ENCODE measurements around the gene ANLN. TPM values are rescaled to one million over a fixed set of nuclear protein-coding genes. Genes with fewer than 3 reads are reported as not detected.

ANLN gene
- total RNA-seq, 1 donor from 2014 or later = 0.73 TPM

- ATAC-seq (ENCODE audit: low read depth) = no peak
- H3K36me3 Mint-ChIP-seq (ENCODE audit: low read depth) = no peaks in the 10 kb centered on the region
- ChIA-PET POLR2A (no interaction called here), CTCF (interaction anchor here (1.0 kb wide), 1 partner anchor 30 kb away, joined by 4 read pairs; no protein-coding TSS in a partner anchor)
- TF ChIP-seq, protein P1, sequence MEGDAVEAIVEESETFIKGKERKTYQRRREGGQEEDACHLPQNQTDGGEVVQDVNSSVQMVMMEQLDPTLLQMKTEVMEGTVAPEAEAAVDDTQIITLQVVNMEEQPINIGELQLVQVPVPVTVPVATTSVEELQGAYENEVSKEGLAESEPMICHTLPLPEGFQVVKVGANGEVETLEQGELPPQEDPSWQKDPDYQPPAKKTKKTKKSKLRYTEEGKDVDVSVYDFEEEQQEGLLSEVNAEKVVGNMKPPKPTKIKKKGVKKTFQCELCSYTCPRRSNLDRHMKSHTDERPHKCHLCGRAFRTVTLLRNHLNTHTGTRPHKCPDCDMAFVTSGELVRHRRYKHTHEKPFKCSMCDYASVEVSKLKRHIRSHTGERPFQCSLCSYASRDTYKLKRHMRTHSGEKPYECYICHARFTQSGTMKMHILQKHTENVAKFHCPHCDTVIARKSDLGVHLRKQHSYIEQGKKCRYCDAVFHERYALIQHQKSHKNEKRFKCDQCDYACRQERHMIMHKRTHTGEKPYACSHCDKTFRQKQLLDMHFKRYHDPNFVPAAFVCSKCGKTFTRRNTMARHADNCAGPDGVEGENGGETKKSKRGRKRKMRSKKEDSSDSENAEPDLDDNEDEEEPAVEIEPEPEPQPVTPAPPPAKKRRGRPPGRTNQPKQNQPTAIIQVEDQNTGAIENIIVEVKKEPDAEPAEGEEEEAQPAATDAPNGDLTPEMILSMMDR (IDR thresholded peaks at IDR 0.05) = no peak
- H3K4me1 Mint-ChIP-seq = no peaks in the 10 kb centered on the region
- intact Hi-C loops (cut with micrococcal nuclease) = no loop called here
- peaks cover 2% of the 10 kb centered on the region for H3K9me3 Mint-ChIP-seq
- peaks cover 9% of the 10 kb centered on the region for H3K27me3 Mint-ChIP-seq
- H3K27ac Mint-ChIP-seq = no peak overlapping the region
- no peak overlapping the region for H3K4me3 Mint-ChIP-seq
- DNase-seq = no peak
These were observed 41.4 kb upstream of the ANLN start for GRCh38 chr7:36348256-36348655.

- Mint-ChIP-seq H3K27ac (no peak overlapping the region), H3K9me3 (peaks cover 2% of the 10 kb centered on the region), H3K27me3 (peaks cover 9% of the 10 kb centered on the region), H3K36me3 (ENCODE audit: low read depth) (no peaks in the 10 kb centered on the region), H3K4me3 (no peak overlapping the region), H3K4me1 (no peaks in the 10 kb centered on the region)
- no peak for DNase-seq
- ATAC-seq (ENCODE audit: low read depth) = no peak
- ChIA-PET CTCF (interaction anchor here (1.0 kb wide), 1 partner anchor 30 kb away, joined by 4 read pairs; no protein-coding TSS in a partner anchor), POLR2A (no interaction called here)
- TF ChIP-seq, protein P1 (IDR thresholded peaks at IDR 0.05) = no peak
- intact Hi-C loops (cut with micrococcal nuclease) = no loop called here
These were observed 40.9 kb upstream of the ANLN start for GRCh38 chr7:36348771-36349170.

DNA sequence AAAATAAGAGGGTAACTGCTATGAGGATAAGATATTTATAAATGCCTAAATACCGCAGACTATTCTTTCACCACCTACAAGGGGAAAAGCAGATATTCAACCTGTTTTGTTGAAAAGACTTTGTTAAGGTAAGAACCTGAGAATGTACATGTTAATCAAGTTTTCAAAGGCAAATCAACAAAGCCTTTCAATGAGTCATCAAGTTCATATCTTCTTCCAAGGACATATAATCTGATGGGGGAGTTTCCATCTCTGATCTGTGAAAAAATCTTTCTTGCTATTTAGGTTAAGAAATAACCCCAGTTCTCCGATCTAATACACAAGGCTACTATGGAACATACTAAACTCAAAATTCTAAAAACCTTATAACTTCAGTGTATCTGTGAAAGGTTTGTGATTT is 40.0 kb upstream of the ANLN start:
- Mint-ChIP-seq H3K27ac (no peak overlapping the region), H3K4me1 (no peaks in the 10 kb centered on the region), H3K4me3 (no peak overlapping the region), H3K27me3 (peaks cover 9% of the 10 kb centered on the region), H3K9me3 (peaks cover 2% of the 10 kb centered on the region), H3K36me3 (ENCODE audit: low read depth) (no peaks in the 10 kb centered on the region)
- TF ChIP-seq, protein P1 (IDR thresholded peaks at IDR 0.05) = no peak
- DNase-seq (no peak), ATAC-seq (ENCODE audit: low read depth) (no peak)
- CTCF ChIA-PET = no interaction called here
- intact Hi-C loops (cut with micrococcal nuclease) = no loop called here
- POLR2A ChIA-PET = no interaction called here

DNA sequence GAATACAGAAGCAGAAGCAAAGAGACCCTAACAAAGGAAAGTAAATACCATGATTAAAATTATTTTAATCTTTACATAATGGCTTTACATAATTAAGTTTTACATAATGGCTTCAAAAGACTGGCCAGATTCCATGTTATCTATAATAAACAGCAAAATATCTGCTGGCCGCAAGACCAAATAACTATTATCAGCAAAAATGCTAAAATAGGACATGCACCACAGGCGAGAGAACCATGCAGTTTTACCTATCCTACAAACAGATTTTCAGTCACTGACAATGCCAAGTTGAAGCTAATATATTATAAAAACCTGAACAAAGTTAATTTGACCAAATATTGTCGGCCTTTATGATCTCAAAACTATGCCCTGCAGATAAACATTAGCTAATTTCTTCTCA is 34.2 kb upstream of the ANLN start:
- no peaks in the 10 kb centered on the region for H3K9me3 Mint-ChIP-seq
- DNase-seq (no peak), ATAC-seq (ENCODE audit: low read depth) (no peak)
- no peaks in the 10 kb centered on the region for H3K4me1 Mint-ChIP-seq
- no peaks in the 10 kb centered on the region for H3K36me3 Mint-ChIP-seq (ENCODE audit: low read depth)
- no peaks in the 10 kb centered on the region for H3K27me3 Mint-ChIP-seq
- H3K27ac Mint-ChIP-seq = no peak overlapping the region
- TF ChIP-seq, protein P1 (IDR thresholded peaks at IDR 0.05) = no peak
- intact Hi-C loops (cut with micrococcal nuclease) = no loop called here
- CTCF ChIA-PET = interaction anchor here (0.7 kb wide), 1 partner anchor 35 kb away, joined by 3 read pairs; no protein-coding TSS in a partner anchor
- POLR2A ChIA-PET = no interaction called here
- H3K4me3 Mint-ChIP-seq = no peak overlapping the region

DNA sequence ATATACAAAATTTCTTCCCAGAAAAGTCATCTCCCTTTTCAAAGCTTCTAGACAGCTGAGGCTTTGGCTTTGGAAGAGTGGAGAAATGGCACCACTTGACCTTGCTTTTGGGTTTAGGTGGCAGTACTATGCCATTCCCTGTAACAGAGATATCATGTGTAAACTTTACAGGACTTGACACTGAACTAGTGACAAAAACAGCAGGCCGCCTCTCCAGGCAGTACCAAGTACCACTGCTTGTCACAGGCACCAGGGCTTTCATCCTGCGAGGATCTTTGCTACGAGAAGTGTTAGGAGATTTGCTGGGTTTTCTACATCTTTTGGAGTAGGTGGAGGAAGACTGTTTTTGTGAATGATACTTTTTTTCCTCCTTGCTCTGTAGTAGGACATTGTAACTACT is 32.6 kb upstream of the ANLN start:
- POLR2A ChIA-PET = no interaction called here
- DNase-seq (no peak), ATAC-seq (ENCODE audit: low read depth) (no peak)
- TF ChIP-seq, protein P1 (IDR thresholded peaks at IDR 0.05) = no peak
- Mint-ChIP-seq H3K27me3 (no peaks in the 10 kb centered on the region), H3K27ac (no peak overlapping the region), H3K36me3 (ENCODE audit: low read depth) (no peaks in the 10 kb centered on the region), H3K4me1 (no peaks in the 10 kb centered on the region), H3K9me3 (no peaks in the 10 kb centered on the region), H3K4me3 (no peak overlapping the region)
- intact Hi-C loops (cut with micrococcal nuclease) = no loop called here
- CTCF ChIA-PET = interaction anchor here (1.2 kb wide), 1 partner anchor 10 kb away, joined by 3 read pairs; a partner anchor contains a TSS

All from activated B cell treated with CpG ODN at 0.5 μM for 24 hours (primary cell).